ENCODE results near the gene STIM2.
"Not testable (repeated sequence)": the region's sequence is repeated elsewhere in the genome, so short reads cannot be mapped to it uniquely, and the experiment has no call there.

STIM2 gene

GRCh38 chr4:26885912-26886274 lies 25.3 kb downstream of the STIM2 start:
- Histone ChIP-seq H3K9ac (ENCODE audit: low read depth, low read length) (no peak overlapping the region), H3K4me1 (ENCODE audit: insufficient read depth, low read length) (peaks cover 11% of the 10 kb centered on the region), H3K9me3 (ENCODE audit: insufficient read depth, low read depth, low read length) (no peaks in the 10 kb centered on the region), H3K36me3 (ENCODE audit: insufficient read depth, low read length) (no peaks in the 10 kb centered on the region), H3K27me3 (ENCODE audit: insufficient read depth, low read length) (no peaks in the 10 kb centered on the region), H3K4me3 (ENCODE audit: low read length) (no peak overlapping the region), H3K27ac (ENCODE audit: low read depth, low read length) (no peak overlapping the region)
- 100% methylated on average over 1 of the region's 2 CpGs for WGBS

GRCh38 chr4:26887143-26887542 lies 26.5 kb downstream of the STIM2 start:
- Histone ChIP-seq H3K4me3 (ENCODE audit: low read length) (no peak overlapping the region), H3K4me1 (ENCODE audit: insufficient read depth, low read length) (peaks cover 11% of the 10 kb centered on the region), H3K27ac (ENCODE audit: low read depth, low read length) (no peak overlapping the region), H3K36me3 (ENCODE audit: insufficient read depth, low read length) (no peaks in the 10 kb centered on the region), H3K9me3 (ENCODE audit: insufficient read depth, low read depth, low read length) (no peaks in the 10 kb centered on the region), H3K9ac (ENCODE audit: low read depth, low read length) (no peak overlapping the region), H3K27me3 (ENCODE audit: insufficient read depth, low read length) (no peaks in the 10 kb centered on the region)
- 50% methylated on average over 2 of the region's 3 CpGs for WGBS

GRCh38 chr4:26887809-26888208 lies 27.2 kb downstream of the STIM2 start:
- peaks cover 11% of the 10 kb centered on the region for H3K4me1 ChIP-seq (ENCODE audit: insufficient read depth, low read length)
- H3K9me3 ChIP-seq (ENCODE audit: insufficient read depth, low read depth, low read length): no peaks in the 10 kb centered on the region
- H3K27me3 ChIP-seq (ENCODE audit: insufficient read depth, low read length): no peaks in the 10 kb centered on the region
- H3K36me3 ChIP-seq (ENCODE audit: insufficient read depth, low read length): no peaks in the 10 kb centered on the region
- 98% methylated on average over 2 of the region's 2 CpGs for WGBS
- H3K4me3 ChIP-seq (ENCODE audit: low read length): no peak overlapping the region
- no peak overlapping the region for H3K27ac ChIP-seq (ENCODE audit: low read depth, low read length)
- no peak overlapping the region for H3K9ac ChIP-seq (ENCODE audit: low read depth, low read length)

GRCh38 chr4:26889356-26889755 lies 28.7 kb downstream of the STIM2 start:
- Histone ChIP-seq H3K27ac (ENCODE audit: low read depth, low read length) (no peak overlapping the region), H3K4me3 (ENCODE audit: low read length) (no peak overlapping the region), H3K9ac (ENCODE audit: low read depth, low read length) (no peak overlapping the region), H3K9me3 (ENCODE audit: insufficient read depth, low read depth, low read length) (no peaks in the 10 kb centered on the region), H3K27me3 (ENCODE audit: insufficient read depth, low read length) (no peaks in the 10 kb centered on the region), H3K36me3 (ENCODE audit: insufficient read depth, low read length) (no peaks in the 10 kb centered on the region), H3K4me1 (ENCODE audit: insufficient read depth, low read length) (peaks cover 3% of the 10 kb centered on the region)
- 95% methylated on average over 3 of the region's 3 CpGs for WGBS

GRCh38 chr4:26891054-26891453 lies 30.4 kb downstream of the STIM2 start:
- no peak overlapping the region for H3K4me3 ChIP-seq (ENCODE audit: low read length)
- H3K27me3 ChIP-seq (ENCODE audit: insufficient read depth, low read length): no peaks in the 10 kb centered on the region
- no peaks in the 10 kb centered on the region for H3K36me3 ChIP-seq (ENCODE audit: insufficient read depth, low read length)
- no peak overlapping the region for H3K9ac ChIP-seq (ENCODE audit: low read depth, low read length)
- H3K9me3 ChIP-seq (ENCODE audit: insufficient read depth, low read depth, low read length): no peaks in the 10 kb centered on the region
- H3K27ac ChIP-seq (ENCODE audit: low read depth, low read length): no peak overlapping the region
- H3K4me1 ChIP-seq (ENCODE audit: insufficient read depth, low read length): no peaks in the 10 kb centered on the region

- Histone ChIP-seq H3K4me1 (ENCODE audit: insufficient read depth, low read length) (no peaks in the 10 kb centered on the region), H3K4me3 (ENCODE audit: low read length) (no peak overlapping the region), H3K27ac (ENCODE audit: low read depth, low read length) (no peak overlapping the region), H3K27me3 (ENCODE audit: insufficient read depth, low read length) (no peaks in the 10 kb centered on the region), H3K9ac (ENCODE audit: low read depth, low read length) (no peak overlapping the region), H3K9me3 (ENCODE audit: insufficient read depth, low read depth, low read length) (no peaks in the 10 kb centered on the region), H3K36me3 (ENCODE audit: insufficient read depth, low read length) (no peaks in the 10 kb centered on the region)
- 95% methylated on average over 6 of the region's 6 CpGs for WGBS
These were observed 31.2 kb downstream of the STIM2 start for GRCh38 chr4:26891867-26892266.

- H3K4me1 ChIP-seq (ENCODE audit: insufficient read depth, low read length): no peaks in the 10 kb centered on the region
- no peak overlapping the region for H3K27ac ChIP-seq (ENCODE audit: low read depth, low read length)
- 92% methylated on average over 3 of the region's 3 CpGs for WGBS
These were observed 32.0 kb downstream of the STIM2 start for GRCh38 chr4:26892480-26893150.

GRCh38 chr4:26893491-26893890 lies 32.9 kb downstream of the STIM2 start:
- H3K36me3 ChIP-seq (ENCODE audit: insufficient read depth, low read length): no peaks in the 10 kb centered on the region
- no peak overlapping the region for H3K9ac ChIP-seq (ENCODE audit: low read depth, low read length)
- 100% methylated on average over 2 of the region's 2 CpGs for WGBS
- H3K27ac ChIP-seq (ENCODE audit: low read depth, low read length): no peak overlapping the region
- no peak overlapping the region for H3K4me3 ChIP-seq (ENCODE audit: low read length)
- no peaks in the 10 kb centered on the region for H3K9me3 ChIP-seq (ENCODE audit: insufficient read depth, low read depth, low read length)
- no peaks in the 10 kb centered on the region for H3K4me1 ChIP-seq (ENCODE audit: insufficient read depth, low read length)
- H3K27me3 ChIP-seq (ENCODE audit: insufficient read depth, low read length): no peaks in the 10 kb centered on the region

More at GRCh38 chr4:26892480-26893150, 32.0 kb downstream of the STIM2 start:
- Histone ChIP-seq H3K27me3 (ENCODE audit: insufficient read depth, low read length) (no peaks in the 10 kb centered on the region), H3K9ac (ENCODE audit: low read depth, low read length) (no peak overlapping the region), H3K36me3 (ENCODE audit: insufficient read depth, low read length) (no peaks in the 10 kb centered on the region), H3K9me3 (ENCODE audit: insufficient read depth, low read depth, low read length) (no peaks in the 10 kb centered on the region), H3K4me3 (ENCODE audit: low read length) (no peak overlapping the region)

GRCh38 chr4:26894881-26895280 lies 34.2 kb downstream of the STIM2 start:
- H3K4me1 ChIP-seq (ENCODE audit: insufficient read depth, low read length); H3K9me3 ChIP-seq (ENCODE audit: insufficient read depth, low read depth, low read length); H3K9ac ChIP-seq (ENCODE audit: low read depth, low read length); H3K4me3 ChIP-seq (ENCODE audit: low read length); H3K36me3 ChIP-seq (ENCODE audit: insufficient read depth, low read length); H3K27me3 ChIP-seq (ENCODE audit: insufficient read depth, low read length); H3K27ac ChIP-seq (ENCODE audit: low read depth, low read length): not testable (repeated sequence)
- 97% methylated on average over 6 of the region's 7 CpGs for WGBS

- Histone ChIP-seq H3K4me3 (ENCODE audit: low read length) (no peak overlapping the region), H3K36me3 (ENCODE audit: insufficient read depth, low read length) (no peaks in the 10 kb centered on the region), H3K27me3 (ENCODE audit: insufficient read depth, low read length) (no peaks in the 10 kb centered on the region), H3K4me1 (ENCODE audit: insufficient read depth, low read length) (peaks cover 10% of the 10 kb centered on the region), H3K9me3 (ENCODE audit: insufficient read depth, low read depth, low read length) (no peaks in the 10 kb centered on the region), H3K27ac (ENCODE audit: low read depth, low read length) (no peak overlapping the region), H3K9ac (ENCODE audit: low read depth, low read length) (no peak overlapping the region)
- no CpG with 5 or more reads among the region's 2 CpGs for WGBS
These were observed 36.0 kb downstream of the STIM2 start for GRCh38 chr4:26896636-26897035.

- no peaks in the 10 kb centered on the region for H3K9me3 ChIP-seq (ENCODE audit: insufficient read depth, low read depth, low read length)
- WGBS: 93% methylated on average over 3 of the region's 3 CpGs
- no peak overlapping the region for H3K9ac ChIP-seq (ENCODE audit: low read depth, low read length)
- H3K4me3 ChIP-seq (ENCODE audit: low read length): no peak overlapping the region
- peaks cover 11% of the 10 kb centered on the region for H3K4me1 ChIP-seq (ENCODE audit: insufficient read depth, low read length)
- no peaks in the 10 kb centered on the region for H3K36me3 ChIP-seq (ENCODE audit: insufficient read depth, low read length)
- H3K27ac ChIP-seq (ENCODE audit: low read depth, low read length): no peak overlapping the region
- no peaks in the 10 kb centered on the region for H3K27me3 ChIP-seq (ENCODE audit: insufficient read depth, low read length)
These were observed 39.4 kb downstream of the STIM2 start for GRCh38 chr4:26899991-26900390.

GRCh38 chr4:26900765-26901164 lies 40.1 kb downstream of the STIM2 start:
- Histone ChIP-seq H3K27me3 (ENCODE audit: insufficient read depth, low read length) (no peaks in the 10 kb centered on the region), H3K27ac (ENCODE audit: low read depth, low read length) (no peak overlapping the region; the same call in 1 of the 2 replicates), H3K9me3 (ENCODE audit: insufficient read depth, low read depth, low read length) (no peaks in the 10 kb centered on the region), H3K9ac (ENCODE audit: low read depth, low read length) (no peak overlapping the region), H3K4me3 (ENCODE audit: low read length) (no peak overlapping the region), H3K36me3 (ENCODE audit: insufficient read depth, low read length) (no peaks in the 10 kb centered on the region), H3K4me1 (ENCODE audit: insufficient read depth, low read length) (peaks cover 14% of the 10 kb centered on the region)
- WGBS: 86% methylated on average over 2 of the region's 2 CpGs

Measured in HUES64 (cell line).